HG03066 (cell line): Measurements from ENCODE around the gene ZRANB3.
"Not testable (repeated sequence)": the region's sequence is repeated elsewhere in the genome, so short reads cannot be mapped to it uniquely, and the experiment has no call there.

Source experiments
- ATAC-seq: cut with Tn5 transposase; IDR thresholded peaks from one replicate; pipeline ENCODE4 v1.9.1; 2021; ENCODE audit warnings: low read depth; ENCODE audit not compliant: unreplicated experiment

ZRANB3 gene

DNA sequence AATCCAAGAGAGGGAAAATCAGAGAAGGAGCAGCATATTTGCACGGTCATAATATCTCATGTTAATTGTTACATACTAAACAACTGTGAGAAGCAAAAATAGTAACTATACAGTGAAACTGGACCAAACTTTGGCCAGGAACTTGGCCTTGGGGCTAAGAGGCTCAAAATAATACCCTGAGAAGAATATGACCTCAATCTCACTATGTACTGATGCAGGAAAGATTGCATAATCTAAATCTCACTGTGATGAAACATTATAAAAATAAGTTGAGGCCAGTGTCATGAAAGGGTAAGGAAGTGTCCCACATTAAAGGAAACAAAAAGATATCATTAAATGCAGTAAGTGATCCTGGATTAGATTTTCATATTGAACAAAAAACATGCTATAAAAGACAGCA lies 36.5 kb downstream of the ZRANB3 start:
- no peak for ATAC-seq

GRCh38 chr2:135490376-135490775 lies 40.6 kb downstream of the ZRANB3 start:
- ATAC-seq = no peak

DNA sequence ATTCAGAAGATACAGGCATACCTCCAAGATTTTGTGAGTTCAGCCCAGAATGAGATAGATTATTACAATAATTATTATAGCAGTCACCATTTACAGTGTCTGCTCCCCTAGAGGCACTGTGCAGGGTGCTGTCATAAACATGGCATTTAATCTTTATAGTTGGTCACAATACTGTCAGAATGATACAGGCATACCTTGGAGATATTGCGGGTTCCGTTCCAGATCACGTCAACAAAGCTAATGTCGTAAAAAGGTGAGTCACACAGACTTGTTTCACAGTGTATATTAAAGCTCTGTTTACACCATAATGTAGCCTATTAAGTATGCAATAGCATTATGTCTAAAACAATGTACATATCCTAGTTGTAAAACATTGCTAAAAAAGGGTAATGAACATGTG lies 45.6 kb downstream of the ZRANB3 start:
- no peak for ATAC-seq

DNA sequence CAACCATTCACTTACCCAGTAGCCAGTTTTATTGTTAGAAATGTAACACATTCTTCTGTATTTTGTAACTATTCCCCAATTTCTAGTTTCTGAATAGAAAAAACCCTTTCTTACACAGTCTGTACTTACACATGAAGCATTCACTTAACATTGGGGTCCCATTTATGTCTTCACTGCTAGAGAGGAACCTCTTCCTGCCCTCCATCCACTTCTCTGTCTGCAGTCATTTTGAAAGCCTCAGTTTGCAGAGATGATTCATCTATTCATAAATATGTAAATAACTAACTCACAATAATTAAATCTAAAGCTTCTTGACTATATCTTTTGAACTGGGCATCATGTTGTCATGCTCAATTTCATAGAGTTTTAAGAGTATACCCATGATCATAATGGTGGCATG lies 55.9 kb downstream of the ZRANB3 start:
- ATAC-seq = no peak

DNA sequence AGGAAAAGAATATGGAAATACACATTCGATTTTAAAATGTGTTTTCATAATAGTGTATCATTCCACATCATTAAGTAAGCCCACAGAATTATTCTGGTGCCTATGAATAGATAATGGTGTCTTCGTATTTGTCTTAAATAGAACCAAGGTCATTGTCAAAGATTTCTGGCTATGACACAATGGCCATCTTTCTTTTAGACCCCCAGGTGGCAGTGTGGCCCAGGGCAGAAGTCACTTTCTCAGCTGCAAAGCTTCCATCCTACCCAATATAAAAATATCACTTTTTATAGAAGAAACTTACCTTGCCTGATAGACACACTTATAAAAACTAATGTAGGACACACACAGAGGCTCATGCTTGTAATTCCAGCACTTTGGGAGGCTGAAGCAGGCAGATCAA lies 57.5 kb downstream of the ZRANB3 start:
- ATAC-seq = no peak

DNA sequence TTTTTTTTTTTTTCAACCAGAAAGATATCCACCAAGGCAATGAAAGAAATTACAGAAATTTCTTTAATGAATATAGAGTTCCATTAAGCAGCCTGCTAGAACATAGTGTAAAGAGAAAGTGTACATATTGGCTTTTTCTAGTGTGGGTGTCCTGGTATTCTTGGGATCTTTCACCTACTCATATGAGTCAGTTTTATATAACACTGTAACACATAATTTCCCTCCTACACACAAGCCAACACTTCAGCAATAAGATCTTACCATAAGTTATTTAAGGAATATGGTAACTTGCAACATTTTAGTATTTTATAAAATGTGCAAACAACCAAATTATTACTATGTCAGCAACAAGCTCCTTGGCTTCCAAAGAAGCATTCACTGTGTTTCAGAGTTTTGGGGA lies 59.9 kb downstream of the ZRANB3 start:
- ATAC-seq = no peak

DNA sequence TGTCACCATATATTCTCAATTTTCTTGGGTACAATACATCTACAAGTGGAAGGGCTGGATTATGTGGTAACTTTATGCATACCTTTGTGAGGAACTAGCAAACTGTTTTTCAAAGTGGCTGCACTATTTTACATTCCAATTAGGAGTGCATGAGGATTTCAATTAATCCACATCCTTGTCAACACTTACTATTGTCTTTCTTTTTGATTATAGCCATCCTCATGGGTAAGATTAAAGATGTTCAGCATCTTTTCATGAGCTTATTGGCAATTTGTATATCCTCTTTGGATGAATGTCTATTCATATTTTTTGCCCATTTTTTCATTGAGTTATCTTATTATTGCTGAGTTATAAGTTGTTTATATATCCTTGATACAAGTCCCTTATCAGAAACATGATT lies 73.7 kb downstream of the ZRANB3 start:
- no peak for ATAC-seq

DNA sequence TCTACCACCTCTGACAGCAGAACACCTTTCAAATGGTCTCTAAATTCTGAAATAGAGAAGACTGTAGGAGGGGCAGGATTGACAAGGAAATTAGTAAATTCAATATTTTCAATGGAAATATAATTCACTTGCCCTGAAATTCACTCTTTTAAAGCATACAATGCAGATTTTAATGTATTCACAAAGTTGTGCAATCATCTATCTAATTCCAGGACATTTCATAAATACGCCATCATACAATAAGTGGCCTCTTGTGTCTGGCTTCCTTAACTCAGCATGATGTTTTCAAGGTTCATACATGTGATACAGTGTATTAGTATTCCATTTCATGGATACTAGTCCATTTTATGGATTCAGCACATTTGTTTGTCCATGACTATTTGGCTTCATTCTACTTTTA lies 74.2 kb downstream of the ZRANB3 start:
- ATAC-seq = no peak

GRCh38 chr2:135456431-135456830 lies 74.6 kb downstream of the ZRANB3 start:
- ATAC-seq = no peak

DNA sequence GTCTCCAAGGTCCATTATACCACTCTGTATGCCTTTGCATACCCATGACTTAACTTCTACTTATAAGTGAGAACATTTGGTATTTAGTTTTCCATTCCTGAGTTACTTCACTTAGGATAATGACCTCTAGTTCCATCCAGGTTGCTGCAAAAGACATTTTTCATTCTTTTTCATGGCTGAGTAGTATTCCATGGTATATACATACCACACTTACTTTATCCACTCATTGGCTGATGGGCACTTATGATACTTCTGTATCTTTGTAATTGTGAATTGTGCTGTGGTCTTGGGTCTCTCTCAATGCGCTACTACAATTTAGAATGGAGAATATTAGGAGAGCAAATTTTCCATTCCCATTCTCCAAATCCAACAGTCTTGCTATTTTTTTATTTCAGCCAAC lies 76.4 kb downstream of the ZRANB3 start:
- ATAC-seq = no peak

- not testable (repeated sequence) for ATAC-seq
Measured at GRCh38 chr2:135453027-135453426, 78.0 kb downstream of the ZRANB3 start.

GRCh38 chr2:135451966-135452365 lies 79.1 kb downstream of the ZRANB3 start:
- no peak for ATAC-seq

GRCh38 chr2:135443013-135443412 lies 88.0 kb downstream of the ZRANB3 start:
- ATAC-seq = not testable (repeated sequence)

- not testable (repeated sequence) for ATAC-seq
Measured at GRCh38 chr2:135435155-135435554, 95.9 kb downstream of the ZRANB3 start.

DNA sequence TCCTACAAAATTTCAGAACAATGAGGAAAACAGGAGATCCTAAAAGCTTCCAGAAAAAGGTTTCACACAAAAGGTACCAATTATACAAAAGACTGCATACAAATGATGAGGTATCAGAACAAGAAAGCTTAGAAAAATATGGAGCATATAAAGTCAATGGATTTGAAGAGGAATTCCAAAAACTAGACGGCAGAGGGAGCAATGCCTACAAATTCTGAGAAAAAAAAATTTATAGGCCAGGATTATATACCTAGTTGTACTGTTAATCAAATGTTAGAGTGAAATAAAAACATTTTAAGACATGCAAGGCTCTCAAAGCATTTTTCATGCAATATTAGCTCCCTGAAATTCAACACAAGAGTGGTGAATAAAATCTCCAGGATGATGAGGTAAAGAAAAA lies 106.2 kb downstream of the ZRANB3 start:
- no peak for ATAC-seq

- ATAC-seq = no peak
Measured at GRCh38 chr2:135422898-135423297, 108.1 kb downstream of the ZRANB3 start.

GRCh38 chr2:135411646-135412045 lies 119.4 kb downstream of the ZRANB3 start:
- ATAC-seq = no peak

GRCh38 chr2:135409436-135409835 lies 121.6 kb downstream of the ZRANB3 start:
- ATAC-seq = no peak

GRCh38 chr2:135396259-135396658 lies 134.8 kb downstream of the ZRANB3 start:
- not testable (repeated sequence) for ATAC-seq

DNA sequence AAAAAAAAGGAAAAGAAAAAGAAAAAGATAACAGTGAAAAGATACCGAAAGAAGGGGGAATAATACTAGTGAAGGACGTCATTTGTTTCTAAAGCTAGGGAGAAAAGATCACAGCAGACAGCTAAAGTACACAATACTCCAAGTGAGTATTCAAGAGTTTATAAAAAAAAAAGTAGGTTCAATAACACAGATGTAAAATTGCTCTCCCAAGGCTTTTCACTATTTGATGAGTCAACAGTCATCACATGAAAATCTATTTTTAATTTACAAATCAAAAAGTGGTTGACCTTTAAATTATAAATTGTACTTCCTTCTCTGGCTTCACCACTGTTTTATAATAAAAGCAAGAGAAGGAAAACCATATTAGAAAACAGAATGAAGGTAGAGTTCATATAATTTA lies 144.0 kb downstream of the ZRANB3 start:
- ATAC-seq = no peak

DNA sequence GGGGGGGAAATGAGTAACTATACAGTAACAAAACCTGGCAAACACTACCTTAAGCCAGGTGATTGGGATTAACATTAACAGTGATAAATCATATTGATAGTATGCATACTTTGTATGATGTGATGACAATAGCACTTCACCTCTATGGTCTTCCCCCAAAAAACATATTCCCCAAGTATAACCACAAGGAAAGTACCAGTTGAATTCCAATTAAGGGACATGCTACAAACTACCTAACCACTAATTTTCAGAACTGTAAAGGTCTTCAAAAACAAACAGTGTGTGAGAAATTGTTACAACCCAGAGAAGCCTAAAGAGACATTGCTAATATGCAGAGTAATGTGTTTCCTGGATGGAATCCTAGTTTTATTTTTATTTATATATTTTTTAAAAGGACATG lies 152.4 kb downstream of the ZRANB3 start:
- ATAC-seq = no peak

DNA sequence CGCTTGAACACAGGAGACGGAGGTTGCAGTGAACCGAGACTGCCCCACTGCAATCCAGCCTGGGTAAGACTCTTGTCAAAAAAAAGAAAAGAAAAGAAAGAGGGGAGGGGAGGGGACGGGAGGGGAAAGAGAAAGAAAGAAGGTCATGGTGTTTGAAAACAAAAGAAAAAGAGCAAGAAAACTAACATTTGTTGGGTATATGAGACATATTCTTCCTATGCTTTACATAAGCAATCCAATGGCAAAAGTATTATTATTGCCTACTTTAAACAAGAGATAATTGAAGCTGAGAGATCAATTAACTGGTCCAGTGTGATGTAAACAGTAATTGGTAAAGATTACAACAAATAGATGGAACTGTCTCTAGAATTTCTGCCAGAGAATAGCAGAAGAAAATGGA lies 157.3 kb downstream of the ZRANB3 start:
- ATAC-seq = no peak

- ATAC-seq = no peak
Measured at GRCh38 chr2:135349941-135350340, 181.1 kb downstream of the ZRANB3 start.
